GM12892 (cell line): ENCODE data around the gene BRD3OS.

Experiments used
- POLR2A ChIP-seq: IDR thresholded peaks from 2 replicates; pipeline ENCODE4 v1.6.1; 2011; ENCODE audit warnings: low read depth, low read length, control low read depth
- TAF1 ChIP-seq: IDR thresholded peaks from 2 replicates; pipeline ENCODE4 v1.6.1; 2011; ENCODE audit warnings: low read depth, mild to moderate bottlenecking, control low read depth, low read length, borderline replicate concordance

DNA sequence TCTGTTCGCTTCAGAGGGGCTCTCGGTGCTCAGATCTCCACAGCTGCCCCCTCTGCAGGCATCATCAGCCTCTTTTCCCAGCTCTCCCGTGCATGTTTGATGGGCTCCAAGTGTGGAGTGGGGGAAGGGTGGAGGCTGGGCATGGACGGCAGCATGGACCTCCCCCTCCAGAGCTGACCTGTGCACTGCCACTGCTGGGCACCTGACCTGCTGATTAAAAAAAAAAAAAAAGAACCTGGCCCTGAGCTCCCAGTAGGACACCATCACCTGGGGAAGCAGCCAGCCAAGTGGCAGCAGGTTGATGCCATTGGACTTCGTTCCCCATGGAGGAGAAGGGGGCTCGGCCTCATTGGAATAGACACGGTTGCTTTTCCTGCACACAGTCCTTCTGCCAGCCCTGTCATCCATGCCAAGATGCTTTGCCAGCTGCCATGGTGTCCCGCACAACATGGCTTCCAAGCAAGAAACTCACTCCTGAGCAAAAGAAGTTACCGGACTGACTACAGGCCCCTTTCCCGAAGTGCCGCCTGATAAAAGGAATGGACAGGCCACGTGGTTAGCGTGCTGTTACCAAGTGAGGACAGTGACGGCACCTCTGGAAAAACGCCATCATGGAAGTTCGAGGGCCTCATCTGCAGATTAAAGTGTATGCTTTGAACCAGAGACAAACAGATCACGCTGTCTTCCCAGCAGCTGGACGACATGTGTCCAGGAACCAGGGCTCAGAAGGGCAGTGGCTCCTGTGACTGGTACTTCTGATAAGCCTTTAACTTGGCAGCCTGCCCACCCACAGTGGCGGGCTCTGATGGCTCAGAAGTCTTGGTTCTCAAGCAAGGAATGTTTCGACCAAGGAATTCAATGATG is 14.7 kb upstream of the BRD3OS start:
- TF ChIP-seq TAF1 (no peak), POLR2A (no peak)
